NCI-H345 treated with DMSO at 0.1 percent for 48 hours (cell line): ENCODE measurements around the gene GCM1.
"Not testable (repeated sequence)": the region's sequence is repeated elsewhere in the genome, so short reads cannot be mapped to it uniquely, and the experiment has no call there.

ENCODE experiments used
- DNase-seq: peaks from one replicate; lab custom pipeline; 2025; ENCODE audit not compliant: unreplicated experiment; lab: John Stamatoyannopoulos, UW

Gene GCM1

GRCh38 chr6:53148684-53149083, at the start of gene GCM1:
TSS of gene GCM1 (minus strand) at chr6:53148841. CDS start at chr6:53145632, 3,209 bp downstream.
- DNase-seq: no peak

- no peak for DNase-seq
These were observed 48.9 kb upstream of the GCM1 start for GRCh38 chr6:53197553-53197952.

- DNase-seq: no peak
These were observed 46.4 kb upstream of the GCM1 start for GRCh38 chr6:53195048-53195447.

GRCh38 chr6:53192682-53193188, 44.1 kb upstream of the GCM1 start:
- DNase-seq: peak; percentile 81

GRCh38 chr6:53189554-53189953, 40.9 kb upstream of the GCM1 start:
- no peak for DNase-seq

- no peak for DNase-seq
These were observed 40.2 kb upstream of the GCM1 start for GRCh38 chr6:53188833-53189232.

- no peak for DNase-seq
These were observed 32.0 kb upstream of the GCM1 start for GRCh38 chr6:53180678-53181077.

GRCh38 chr6:53179961-53180651, 31.5 kb upstream of the GCM1 start:
- DNase-seq: peak; percentile 94

GRCh38 chr6:53178837-53179432, 30.3 kb upstream of the GCM1 start:
- no peak for DNase-seq

GRCh38 chr6:53175027-53175426, 26.4 kb upstream of the GCM1 start:
- DNase-seq: no peak

- DNase-seq: no peak
These were observed 23.8 kb upstream of the GCM1 start for GRCh38 chr6:53172468-53172803.

GRCh38 chr6:53171605-53172467, 23.2 kb upstream of the GCM1 start:
- peak; percentile 60 for DNase-seq

GRCh38 chr6:53168516-53169267, 20.1 kb upstream of the GCM1 start:
- no peak for DNase-seq

GRCh38 chr6:53165293-53165692, 16.7 kb upstream of the GCM1 start:
- DNase-seq: no peak

GRCh38 chr6:53162606-53163005, 14.0 kb upstream of the GCM1 start:
- no peak for DNase-seq

GRCh38 chr6:53161481-53162009, 12.9 kb upstream of the GCM1 start:
- DNase-seq: no peak

- no peak for DNase-seq
These were observed 10.9 kb upstream of the GCM1 start for GRCh38 chr6:53159558-53159957.

- not testable (repeated sequence) for DNase-seq
These were observed 9.4 kb upstream of the GCM1 start for GRCh38 chr6:53158076-53158475.

- not testable (repeated sequence) for DNase-seq
These were observed 6.6 kb upstream of the GCM1 start for GRCh38 chr6:53155279-53155678.

GRCh38 chr6:53154794-53155193, 6.2 kb upstream of the GCM1 start:
- no peak for DNase-seq

GRCh38 chr6:53154071-53154470, 5.4 kb upstream of the GCM1 start:
- DNase-seq: no peak
